Measurements from ENCODE around the gene FA2H.

DNA sequence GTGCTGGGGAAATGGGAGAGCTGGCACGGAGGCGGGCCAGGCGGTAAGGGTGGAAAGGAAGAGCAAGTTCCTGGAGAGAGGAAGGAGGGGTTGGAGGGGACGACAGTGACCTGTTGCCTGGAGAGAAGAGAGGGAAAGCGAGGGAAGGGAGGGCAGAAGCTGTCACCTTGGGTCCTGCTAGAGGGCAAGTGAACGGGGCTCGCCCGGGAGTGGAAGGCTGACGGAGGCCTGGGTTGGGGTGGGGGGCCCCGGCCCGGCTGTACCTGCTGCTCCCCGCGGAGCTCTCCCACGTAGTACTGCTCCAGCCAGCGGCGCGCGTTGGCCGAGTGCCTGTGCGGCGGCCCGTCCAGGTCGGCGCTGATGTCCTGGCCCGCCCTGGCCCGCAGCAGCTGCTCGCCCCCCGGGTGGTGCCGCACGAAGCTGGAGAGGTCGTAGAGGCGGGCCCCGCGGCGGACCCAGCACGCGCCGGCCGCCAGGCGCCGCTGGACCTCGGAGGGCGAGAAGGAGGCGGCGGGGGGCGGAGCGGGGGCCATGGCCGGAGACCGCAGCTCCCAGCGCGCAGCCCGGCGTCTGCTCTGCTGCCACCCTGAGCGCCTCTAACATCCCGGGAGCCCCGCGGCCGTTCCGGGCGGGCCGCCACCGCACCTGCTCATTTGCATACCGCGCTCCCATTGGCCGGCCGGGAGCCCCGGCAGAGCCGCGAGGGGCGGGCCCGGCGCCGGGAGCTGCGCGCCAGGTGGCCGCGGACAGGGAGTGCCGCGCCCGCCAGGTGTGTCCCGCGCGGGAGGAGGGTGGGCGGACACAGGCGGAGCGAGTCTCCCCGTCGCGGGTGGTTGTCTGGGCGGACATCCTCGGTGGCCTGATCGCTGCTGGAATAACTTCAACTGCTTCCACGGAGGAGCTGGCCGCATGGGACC is at the start of gene FA2H:
- TF ChIP-seq POLR2A (IDR thresholded peaks at IDR 0.05) (no peak), CTCF (IDR thresholded peaks at IDR 0.05) (peak in 1 of 4 experiments; percentile 47)

All from sigmoid colon (tissue), 3 donors.